ENCODE results near the gene NNAT. TPM values are rescaled to one million over a fixed set of nuclear protein-coding genes. Genes with fewer than 3 reads are reported as not detected.

Gene NNAT
- total and polyA plus RNA-seq, 2 donors (not counting 1 experiment from before 2014, with no cell fraction given): not detected

DNA sequence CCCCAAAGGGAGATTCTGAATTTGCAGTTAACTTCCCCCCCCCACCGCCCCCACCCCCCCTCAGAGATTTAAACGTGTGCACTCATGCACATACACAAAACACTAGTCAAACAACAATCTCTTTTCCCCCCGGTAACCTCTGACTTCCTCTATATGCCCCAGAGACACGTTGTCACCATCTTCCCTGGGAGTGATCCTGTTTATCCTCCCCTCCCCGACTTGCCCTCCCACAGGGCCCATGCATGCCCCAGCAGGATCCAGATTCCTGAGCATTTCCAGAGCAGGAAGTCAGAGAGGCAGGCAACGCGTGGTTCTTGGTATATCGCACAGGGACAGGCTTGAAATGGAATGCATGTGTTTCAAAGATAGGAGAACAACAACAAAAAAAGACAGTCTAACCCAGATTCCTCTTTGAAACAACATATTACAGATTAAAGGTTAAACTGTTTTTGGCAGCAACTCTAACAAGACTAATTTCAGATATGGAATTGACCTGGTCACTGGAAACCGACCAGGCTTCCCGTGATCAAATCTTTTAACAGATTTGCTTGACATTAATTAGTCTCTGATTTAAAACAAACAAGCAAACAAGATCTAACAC is 5.3 kb downstream of the NNAT start:
- H3K4me3 Mint-ChIP-seq: peak overlapping the region; percentile 89
- H3K4me3 ChIP-seq (ENCODE audit: control extremely low read depth in 1 of 5, extremely low read depth in 1 of 5, insufficient read depth in 1 of 5, low read depth in 2 of 5, low read length in 4 of 5): peak overlapping the region; percentile 82 to 99 (median 96)
- peak; percentile 69 for DNase-seq
- WGBS (ENCODE audit: insufficient coverage): 3% methylated on average over 6 of the region's 10 CpGs
- H3K27me3 ChIP-seq (replicated peaks in 1 of 4; ENCODE audit: control extremely low read depth in 1 of 4, control insufficient read depth in 3 of 4, insufficient read depth in 4 of 4, low read length in 3 of 4): no peaks in the 10 kb centered on the region
- H4K20me1 ChIP-seq (ENCODE audit: control insufficient read depth, insufficient read depth, low read length, poor library complexity, severe bottlenecking): peaks cover 60% of the 10 kb centered on the region
- no peaks in the 10 kb centered on the region for H3K9me3 Mint-ChIP-seq (ENCODE audit: insufficient read depth)
- H3K4me1 Mint-ChIP-seq: peaks cover 55% of the 10 kb centered on the region
- peak overlapping the region; percentile 96 for H3K4me2 ChIP-seq (replicated peaks; ENCODE audit: low read depth, low read length, poor library complexity, severe bottlenecking)
- peak overlapping the region; percentile 100 for H3K27ac Mint-ChIP-seq
- H3K27me3 Mint-ChIP-seq: no peaks in the 10 kb centered on the region
- peaks cover 43% of the 10 kb centered on the region in 2 donors for H3K4me1 ChIP-seq (ENCODE audit: control insufficient read depth in 2 of 2, insufficient read depth in 2 of 2, low read length in 2 of 2)
- ChIA-PET CTCF (interaction anchor here (0.6 to 1.0 kb wide), 2 partner anchors 8 to 331 kb away, joined by 3 to 4 read pairs; no protein-coding TSS in a partner anchor), POLR2A (interaction anchor here (1.3 kb wide), 1 partner anchor 347 kb away, joined by 5 read pairs; the partner anchor contains the start of genes MROH8 and RPN2)
- ATAC-seq (ENCODE audit: low read depth): peak; percentile 42
- peaks cover 0 to 8% of the 10 kb centered on the region in 2 experiments for H3K36me3 ChIP-seq (replicated peaks in 1 of 2; ENCODE audit: control extremely low read depth in 1 of 2, control insufficient read depth in 1 of 2, extremely low read depth in 1 of 2, insufficient read depth in 2 of 2, low read length in 1 of 2)
- peak overlapping the region; percentile 98 for H2AFZ ChIP-seq (ENCODE audit: insufficient read depth, low read depth, low read length, poor library complexity, severe bottlenecking)
- TF ChIP-seq EZH2 (IDR thresholded peaks at IDR 0.05; ENCODE audit: borderline replicate concordance, insufficient read depth, low read depth, low read length, poor library complexity, severe bottlenecking): no peak
- TF ChIP-seq, protein P1, sequence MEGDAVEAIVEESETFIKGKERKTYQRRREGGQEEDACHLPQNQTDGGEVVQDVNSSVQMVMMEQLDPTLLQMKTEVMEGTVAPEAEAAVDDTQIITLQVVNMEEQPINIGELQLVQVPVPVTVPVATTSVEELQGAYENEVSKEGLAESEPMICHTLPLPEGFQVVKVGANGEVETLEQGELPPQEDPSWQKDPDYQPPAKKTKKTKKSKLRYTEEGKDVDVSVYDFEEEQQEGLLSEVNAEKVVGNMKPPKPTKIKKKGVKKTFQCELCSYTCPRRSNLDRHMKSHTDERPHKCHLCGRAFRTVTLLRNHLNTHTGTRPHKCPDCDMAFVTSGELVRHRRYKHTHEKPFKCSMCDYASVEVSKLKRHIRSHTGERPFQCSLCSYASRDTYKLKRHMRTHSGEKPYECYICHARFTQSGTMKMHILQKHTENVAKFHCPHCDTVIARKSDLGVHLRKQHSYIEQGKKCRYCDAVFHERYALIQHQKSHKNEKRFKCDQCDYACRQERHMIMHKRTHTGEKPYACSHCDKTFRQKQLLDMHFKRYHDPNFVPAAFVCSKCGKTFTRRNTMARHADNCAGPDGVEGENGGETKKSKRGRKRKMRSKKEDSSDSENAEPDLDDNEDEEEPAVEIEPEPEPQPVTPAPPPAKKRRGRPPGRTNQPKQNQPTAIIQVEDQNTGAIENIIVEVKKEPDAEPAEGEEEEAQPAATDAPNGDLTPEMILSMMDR (IDR thresholded peaks at IDR 0.05): no peak
- intact Hi-C loops (cut with micrococcal nuclease): loop anchor here (1.0 to 10.0 kb wide), 5 partner anchors 8 to 519 kb away; partner anchors contain the start of gene CTNNBL1
- H3K9me3 ChIP-seq (ENCODE audit: control extremely low read depth in 1 of 3, control insufficient read depth in 2 of 3, insufficient read depth in 1 of 3, low read length in 2 of 3): peaks cover 0 to 2% (median 0%) of the 10 kb centered on the region in 3 donors
- peak overlapping the region; percentile 100 for H3K27ac ChIP-seq (ENCODE audit: low read length in 2 of 2)
- H3K9ac ChIP-seq (ENCODE audit: low read length): peak overlapping the region; percentile 97
- H3K79me2 ChIP-seq (ENCODE audit: control insufficient read depth, insufficient read depth, low read length): peaks cover 77% of the 10 kb centered on the region

Data from B cell (primary cell).